Breast epithelium (tissue), 4 donors: ENCODE results near the gene PC. TPM values are rescaled to one million over a fixed set of nuclear protein-coding genes. Genes with fewer than 3 reads are reported as not detected.

Experiments
- DNase-seq, 2 donors: peaks; one replicate each; pipeline ENCODE4 v3.0.0-alpha.2; 2019; ENCODE audit warnings: low spot score in 2 of 2
- H3K27ac ChIP-seq, 2 donors: fragments of 200-600 bp; sonication (generic) in 1 of 2; one replicate each; pipeline ENCODE4 v1.5.1; 2016 to 2019; ENCODE audit warnings: mild to moderate bottlenecking in 1 of 2
- H3K27me3 ChIP-seq, 2 donors: fragments of 200-600 bp; sonication (generic) in 1 of 2; one replicate each; pipeline versions ENCODE4 v1.5.1 to v1.6.0; 2017 to 2019; ENCODE audit warnings: control low read depth in 1 of 2, mild to moderate bottlenecking in 1 of 2
- H3K36me3 ChIP-seq: fragments of 200-600 bp; one replicate; pipeline ENCODE4 v1.5.1; 2019
- H3K4me1 ChIP-seq, 2 donors: fragments of 200-600 bp; sonication (generic); one replicate each; pipeline ENCODE4 v1.5.1; 2016 to 2019; ENCODE audit warnings: control low read depth in 1 of 2
- H3K4me3 ChIP-seq, 3 donors: fragments of 200-600 bp; sonication (generic); 1 replicate in 2 of 3; 2 replicates in 1 of 3; pipeline ENCODE4 v1.5.1; 2016 to 2019; ENCODE audit warnings: mild to moderate bottlenecking in 3 of 3, moderate library complexity in 2 of 3
- H3K9me3 ChIP-seq, 2 donors: fragments of 200-600 bp; sonication (generic) in 1 of 2; one replicate each; pipeline ENCODE4 v1.5.1; 2016 to 2019; ENCODE audit warnings: control low read depth in 1 of 2
- POLR2A ChIP-seq: fragments of 450-650 bp; IDR thresholded peaks from one replicate; pipeline ENCODE4 v1.6.1; 2016; ENCODE audit warnings: antibody characterized with exemption, mild to moderate bottlenecking, moderate library complexity
- POLR2AphosphoS5 ChIP-seq, 3 donors: sonication (generic); formaldehyde crosslinking; IDR thresholded peaks; one replicate each; pipeline ENCODE4 v1.6.1; 2017; ENCODE audit warnings: antibody characterized with exemption in 3 of 3
- intact Hi-C: fragments of 100-400 bp; cut with DNase I; formaldehyde crosslinking; loops from one replicate; pipeline ENCODE4 v1.15.1; 2023; ENCODE audit warnings: low total_unique reads
- total RNA-seq, 3 donors: library from RNA; depleted of rRNA; stranded (reverse); fragments of >200 nt; gene quantifications; one replicate each; pipeline ENCODE4 v1.1.0, GENCODE V29; 2016
- TF ChIP-seq, protein P1 (sequence below), 3 donors: fragments of 450-650 bp; IDR thresholded peaks; one replicate each; pipeline ENCODE4 v1.5.1; 2016 to 2017; ENCODE audit warnings: antibody characterized with exemption in 3 of 3, mild to moderate bottlenecking in 3 of 3, moderate library complexity in 3 of 3

The PC gene
- total RNA-seq, 3 donors from 2014 or later, result 35.4 to 137 (median 50.2) TPM

DNA sequence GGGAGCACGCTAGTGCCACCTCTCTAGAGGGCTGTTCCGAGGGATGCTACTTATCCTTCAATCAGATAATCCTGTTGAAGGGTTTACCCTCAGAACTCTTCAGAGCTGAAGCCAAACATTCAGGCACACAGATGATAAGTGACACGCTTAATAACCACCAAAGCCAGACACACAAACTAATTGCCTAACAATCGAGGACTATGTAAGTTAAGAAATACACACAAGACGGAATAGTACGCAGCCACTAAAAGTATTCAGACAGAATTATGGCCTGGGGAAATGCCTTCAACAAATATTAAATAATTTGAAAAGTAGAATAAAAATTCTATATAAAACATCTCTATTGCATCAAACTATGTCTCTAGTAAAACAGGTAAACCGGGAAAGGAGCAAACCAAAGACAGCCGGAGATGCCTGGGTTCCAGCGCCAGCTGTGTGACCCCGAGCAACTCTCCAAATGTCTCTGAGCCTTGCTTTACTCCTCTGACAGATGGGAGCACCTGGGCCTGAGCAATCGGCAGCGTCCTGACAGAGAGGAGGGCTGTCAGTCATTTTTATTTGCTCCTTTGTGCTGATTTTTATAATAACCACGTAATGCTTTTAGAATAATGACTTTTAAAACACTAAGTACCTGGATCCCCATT lies 90.0 kb downstream of the PC start:
- DNase-seq, result no peak
- no peaks in the 10 kb centered on the region for H3K9me3 ChIP-seq
- no peak overlapping the region for H3K4me3 ChIP-seq
- no peaks in the 10 kb centered on the region for H3K4me1 ChIP-seq
- H3K36me3 ChIP-seq, result no peaks in the 10 kb centered on the region
- no peak overlapping the region for H3K27ac ChIP-seq
- TF ChIP-seq POLR2AphosphoS5 (IDR thresholded peaks at IDR 0.05), result no peak
- TF ChIP-seq POLR2A, result no peak
- TF ChIP-seq, protein P1, sequence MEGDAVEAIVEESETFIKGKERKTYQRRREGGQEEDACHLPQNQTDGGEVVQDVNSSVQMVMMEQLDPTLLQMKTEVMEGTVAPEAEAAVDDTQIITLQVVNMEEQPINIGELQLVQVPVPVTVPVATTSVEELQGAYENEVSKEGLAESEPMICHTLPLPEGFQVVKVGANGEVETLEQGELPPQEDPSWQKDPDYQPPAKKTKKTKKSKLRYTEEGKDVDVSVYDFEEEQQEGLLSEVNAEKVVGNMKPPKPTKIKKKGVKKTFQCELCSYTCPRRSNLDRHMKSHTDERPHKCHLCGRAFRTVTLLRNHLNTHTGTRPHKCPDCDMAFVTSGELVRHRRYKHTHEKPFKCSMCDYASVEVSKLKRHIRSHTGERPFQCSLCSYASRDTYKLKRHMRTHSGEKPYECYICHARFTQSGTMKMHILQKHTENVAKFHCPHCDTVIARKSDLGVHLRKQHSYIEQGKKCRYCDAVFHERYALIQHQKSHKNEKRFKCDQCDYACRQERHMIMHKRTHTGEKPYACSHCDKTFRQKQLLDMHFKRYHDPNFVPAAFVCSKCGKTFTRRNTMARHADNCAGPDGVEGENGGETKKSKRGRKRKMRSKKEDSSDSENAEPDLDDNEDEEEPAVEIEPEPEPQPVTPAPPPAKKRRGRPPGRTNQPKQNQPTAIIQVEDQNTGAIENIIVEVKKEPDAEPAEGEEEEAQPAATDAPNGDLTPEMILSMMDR (IDR thresholded peaks at IDR 0.05), result no peak
- intact Hi-C loops, result no loop called here
- H3K27me3 ChIP-seq, result no peaks in the 10 kb centered on the region

DNA sequence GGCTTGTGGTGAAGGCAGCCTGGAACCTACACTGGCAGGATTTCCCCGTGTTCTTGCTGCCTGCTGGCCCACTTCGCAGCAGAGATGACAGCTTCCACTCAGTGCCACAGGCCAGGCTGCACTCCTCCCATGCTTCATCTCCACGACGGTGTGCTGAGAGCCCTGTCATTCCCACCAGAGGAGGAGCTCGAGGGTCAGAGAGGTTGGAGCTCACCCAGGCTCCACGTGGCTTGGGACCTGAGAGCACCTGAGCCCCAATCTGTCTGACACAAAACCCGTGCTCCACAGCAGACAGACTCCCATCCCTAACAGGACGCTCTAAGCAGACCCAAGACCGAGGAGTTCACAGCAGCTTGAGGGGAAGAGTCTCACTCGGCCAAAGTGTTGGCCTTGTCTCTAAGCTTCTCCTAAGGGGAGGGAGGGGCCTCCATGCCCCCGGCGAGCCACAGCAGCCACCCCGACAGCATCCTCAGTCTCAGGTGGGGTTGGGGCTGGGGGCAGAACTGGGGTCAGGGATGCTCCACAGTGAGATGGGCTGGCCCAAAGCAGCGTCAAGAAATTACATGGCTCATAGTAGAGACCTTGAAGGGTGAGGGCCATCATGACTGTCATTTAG lies 90.7 kb downstream of the PC start:
- Histone ChIP-seq H3K4me1 (no peaks in the 10 kb centered on the region), H3K27ac (no peak overlapping the region), H3K9me3 (no peaks in the 10 kb centered on the region), H3K36me3 (no peaks in the 10 kb centered on the region), H3K4me3 (no peak overlapping the region), H3K27me3 (no peaks in the 10 kb centered on the region)
- no peak for DNase-seq
- intact Hi-C loops, result no loop called here
- TF ChIP-seq, protein P1 (IDR thresholded peaks at IDR 0.05), result no peak
- no peak for TF ChIP-seq POLR2AphosphoS5 (IDR thresholded peaks at IDR 0.05)
- TF ChIP-seq POLR2A, result no peak

DNA sequence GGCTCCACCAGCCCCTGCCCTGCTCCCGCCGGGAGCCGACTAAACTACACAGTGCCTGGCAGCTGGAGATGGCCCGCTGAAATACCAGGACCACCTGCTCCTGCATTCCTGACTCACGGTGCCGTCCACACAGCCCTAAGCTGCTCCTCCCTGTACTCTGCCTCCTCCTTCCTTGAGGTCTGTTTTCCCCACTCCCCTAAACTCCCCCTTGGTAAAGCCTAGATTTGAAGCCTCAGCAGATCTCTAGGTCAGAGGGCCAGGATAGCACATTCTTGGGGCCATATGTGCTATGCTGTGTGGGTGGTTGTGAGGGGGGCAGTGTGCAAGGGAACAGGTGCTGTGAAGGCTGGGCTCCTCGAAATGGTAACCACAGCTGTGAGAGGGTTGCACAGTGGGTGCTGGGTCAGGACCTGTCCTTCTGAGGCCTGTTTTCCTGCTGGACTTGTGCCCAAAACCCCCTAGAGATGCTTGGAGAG lies 91.6 kb downstream of the PC start:
- no peak for TF ChIP-seq POLR2AphosphoS5 (IDR thresholded peaks at IDR 0.05)
- no peak for TF ChIP-seq POLR2A
- TF ChIP-seq, protein P1 (IDR thresholded peaks at IDR 0.05), result no peak
- intact Hi-C loops, result no loop called here
- no peaks in the 10 kb centered on the region for H3K9me3 ChIP-seq
- no peak overlapping the region for H3K4me3 ChIP-seq
- H3K36me3 ChIP-seq, result no peaks in the 10 kb centered on the region
- DNase-seq, result no peak
- no peaks in the 10 kb centered on the region for H3K27me3 ChIP-seq
- no peak overlapping the region for H3K27ac ChIP-seq
- no peaks in the 10 kb centered on the region for H3K4me1 ChIP-seq

DNA sequence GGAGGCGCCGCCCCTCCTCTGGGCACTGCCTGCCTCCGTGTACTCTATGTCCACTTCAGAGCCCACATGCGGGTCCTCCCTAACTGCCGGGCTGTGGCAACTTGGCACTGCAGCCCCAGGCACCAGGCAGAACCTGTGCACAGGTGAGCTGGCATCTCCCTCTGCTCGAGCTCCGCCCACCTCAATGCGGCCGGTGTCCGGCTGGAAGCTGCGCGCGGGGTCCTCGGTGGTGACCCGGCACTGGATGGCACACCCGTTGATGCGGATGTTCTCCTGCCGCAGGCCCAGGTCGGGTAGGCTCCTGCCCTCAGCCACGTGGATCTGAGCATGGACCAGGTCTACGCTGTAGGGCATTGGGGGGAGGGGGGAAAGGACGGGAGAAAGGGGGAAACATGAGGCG lies 92.2 kb downstream of the PC start:
- intact Hi-C loops, result no loop called here

More for the DNA sequence above, 92.2 kb downstream of the PC start:
- no peaks in the 10 kb centered on the region for H3K36me3 ChIP-seq
- no peak for DNase-seq
- H3K27me3 ChIP-seq, result no peaks in the 10 kb centered on the region
- H3K4me3 ChIP-seq, result no peak overlapping the region
- TF ChIP-seq POLR2A, result no peak
- TF ChIP-seq POLR2AphosphoS5 (IDR thresholded peaks at IDR 0.05), result no peak
- TF ChIP-seq, protein P1 (IDR thresholded peaks at IDR 0.05), result no peak
- no peak overlapping the region for H3K27ac ChIP-seq
- H3K4me1 ChIP-seq, result no peaks in the 10 kb centered on the region
- no peaks in the 10 kb centered on the region for H3K9me3 ChIP-seq
